GM10847 (cell line): ENCODE results near the gene TEAD4.

ENCODE experiments used
- POLR2A ChIP-seq: IDR thresholded peaks from 2 replicates; pipeline ENCODE4 v1.6.1; 2011; ENCODE audit not compliant: insufficient read length; ENCODE audit errors: extremely low read depth

The TEAD4 gene

DNA sequence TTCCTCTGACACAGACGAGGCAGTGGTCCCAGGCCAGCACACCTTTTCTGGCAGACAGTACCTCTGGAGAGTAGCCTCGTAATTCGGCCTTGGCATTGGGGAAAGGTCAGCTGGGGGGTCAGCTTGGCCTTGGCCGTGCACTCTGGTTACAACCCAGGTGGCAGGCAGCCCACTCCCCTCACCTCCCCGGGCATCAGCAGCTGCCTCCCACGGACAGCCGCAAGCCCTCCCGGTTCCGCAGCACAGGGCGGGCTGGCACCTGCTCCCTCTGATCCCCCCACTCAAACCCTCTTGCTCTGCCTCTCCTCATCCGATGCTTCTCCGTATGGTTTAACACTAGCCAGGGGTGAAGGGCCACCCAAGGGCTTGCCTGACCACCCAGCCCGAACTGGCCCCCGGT lies 50.6 kb downstream of the TEAD4 start:
- no peak for TF ChIP-seq POLR2A

DNA sequence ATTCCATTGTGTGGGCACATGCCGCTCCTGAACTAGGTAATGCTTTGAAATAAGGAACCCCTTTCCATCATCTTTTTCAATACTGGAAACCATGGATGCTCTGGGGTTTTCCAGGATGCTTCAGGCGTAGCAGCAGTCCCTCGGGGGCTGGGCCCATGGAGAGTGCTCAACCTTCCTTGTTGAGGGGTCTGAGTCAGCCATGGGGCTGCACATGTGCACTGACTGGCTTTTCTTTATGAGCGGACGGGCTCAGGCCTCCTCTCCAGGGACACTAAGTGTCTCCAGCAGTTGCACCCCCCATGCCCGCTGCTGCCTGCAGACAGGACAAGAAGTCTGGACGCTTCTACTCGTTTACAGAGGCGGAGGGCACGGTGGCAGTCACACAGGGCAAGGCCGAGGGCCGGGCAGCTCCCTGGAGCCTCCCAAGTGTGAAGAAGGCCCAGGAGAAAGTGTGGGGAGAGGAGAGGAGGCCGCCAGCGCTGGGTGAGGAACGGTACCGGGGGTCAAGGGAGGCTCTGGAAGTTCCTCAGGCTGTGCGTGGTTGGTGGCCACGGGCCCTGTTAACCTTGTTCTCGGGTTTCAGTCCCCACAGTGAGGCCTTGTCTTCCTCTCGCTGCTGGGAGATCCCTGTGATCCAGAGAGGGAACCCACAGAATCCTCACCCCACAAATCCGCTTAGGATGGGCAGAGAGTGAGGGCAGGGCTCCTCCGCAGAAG lies 51.2 kb downstream of the TEAD4 start:
- TF ChIP-seq POLR2A: no peak

DNA sequence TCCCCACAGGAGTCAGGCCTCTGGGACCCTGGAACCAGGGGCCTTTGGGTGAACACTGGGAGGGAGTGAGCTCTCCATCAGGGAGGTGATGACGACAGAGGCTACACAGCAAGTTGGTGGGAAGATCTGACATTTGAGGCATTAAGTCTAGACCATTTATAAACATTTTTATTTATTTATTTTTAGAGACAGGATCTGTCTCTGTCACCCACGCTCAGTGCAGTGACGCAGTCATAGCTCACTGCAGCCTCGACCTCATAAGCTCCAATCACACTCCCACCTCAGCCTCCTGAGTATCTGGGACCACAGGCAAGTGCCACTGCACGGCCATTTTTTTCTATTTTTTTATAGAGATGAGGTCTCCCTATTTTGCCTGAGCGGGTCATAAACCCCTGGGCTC lies 53.6 kb downstream of the TEAD4 start:
- TF ChIP-seq POLR2A: no peak

DNA sequence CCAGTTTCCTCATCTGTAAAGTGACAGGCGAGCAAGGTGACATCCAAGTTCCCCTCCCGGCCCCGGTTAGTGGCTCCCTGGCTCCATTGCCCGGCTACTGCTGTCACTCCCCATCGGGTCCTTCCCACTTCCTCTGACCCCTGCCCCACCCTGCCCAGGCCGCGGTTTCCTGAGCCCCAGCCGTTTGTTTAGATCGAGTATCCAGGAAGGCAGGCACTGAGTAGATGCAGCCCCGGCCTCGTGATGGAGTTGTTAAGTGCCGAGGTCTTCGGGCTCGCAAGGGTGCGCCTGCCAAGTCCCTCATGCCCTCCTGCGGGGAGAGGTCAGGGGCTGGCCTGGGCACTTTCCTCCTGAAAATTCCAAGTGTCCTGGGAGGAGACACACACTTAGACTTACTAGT lies 55.4 kb downstream of the TEAD4 start:
- no peak for TF ChIP-seq POLR2A

DNA sequence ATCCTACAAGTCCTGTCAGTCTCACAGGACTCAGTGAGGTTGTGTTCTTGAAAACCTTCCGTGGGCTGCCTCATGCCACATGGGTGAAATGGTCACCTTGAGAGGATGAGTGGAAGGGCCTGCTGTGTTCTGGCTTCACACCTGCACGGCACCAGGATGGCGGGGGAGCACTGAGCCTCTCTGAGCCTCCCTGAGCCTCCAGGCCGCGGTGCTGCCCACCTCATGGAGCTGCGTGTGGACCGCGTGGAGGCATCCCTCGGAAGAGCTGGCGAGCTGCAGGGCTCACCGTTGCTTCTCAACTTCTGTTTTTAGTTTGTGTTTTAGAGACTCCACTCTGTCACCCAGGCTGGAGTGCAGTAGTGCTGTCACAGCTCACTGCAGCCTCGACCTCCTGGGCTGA lies 56.2 kb downstream of the TEAD4 start:
- no peak for TF ChIP-seq POLR2A

DNA sequence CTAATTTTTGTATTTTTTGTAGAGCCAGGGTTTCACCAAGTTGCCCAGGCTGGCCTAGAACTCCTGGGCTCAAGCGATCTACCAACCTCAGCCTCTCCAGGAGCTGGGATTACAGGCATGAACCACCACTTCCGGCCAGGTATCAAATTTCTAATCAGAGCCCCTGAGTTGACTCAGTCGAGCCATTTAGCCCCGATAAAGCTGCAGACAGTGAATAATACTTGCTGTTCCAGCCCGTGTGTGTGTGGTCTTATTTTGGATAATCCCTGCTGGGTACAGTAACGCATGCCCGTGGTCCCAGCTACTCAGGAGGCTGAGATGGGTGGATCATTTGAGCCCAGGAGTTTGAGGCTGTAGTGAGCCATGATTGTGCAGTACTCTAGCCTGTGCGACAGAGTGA lies 57.0 kb downstream of the TEAD4 start:
- no peak for TF ChIP-seq POLR2A

DNA sequence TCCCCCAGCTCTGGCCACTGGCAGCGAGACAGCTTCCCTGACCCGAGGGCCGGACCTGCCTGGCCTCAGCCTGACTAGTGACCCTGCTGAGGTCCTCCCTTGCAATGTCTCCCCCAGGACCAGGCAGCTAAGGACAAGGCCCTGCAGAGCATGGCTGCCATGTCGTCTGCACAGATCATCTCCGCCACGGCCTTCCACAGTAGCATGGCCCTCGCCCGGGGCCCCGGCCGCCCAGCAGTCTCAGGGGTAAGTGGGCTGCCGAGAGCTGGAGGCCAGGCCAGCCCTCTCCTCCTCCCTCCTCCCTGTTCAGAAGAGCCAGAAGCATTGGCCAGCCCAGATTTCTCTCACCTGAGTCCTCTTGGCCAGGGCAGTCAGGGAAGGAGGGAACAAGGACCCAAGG lies 58.1 kb downstream of the TEAD4 start:
- no peak for TF ChIP-seq POLR2A

DNA sequence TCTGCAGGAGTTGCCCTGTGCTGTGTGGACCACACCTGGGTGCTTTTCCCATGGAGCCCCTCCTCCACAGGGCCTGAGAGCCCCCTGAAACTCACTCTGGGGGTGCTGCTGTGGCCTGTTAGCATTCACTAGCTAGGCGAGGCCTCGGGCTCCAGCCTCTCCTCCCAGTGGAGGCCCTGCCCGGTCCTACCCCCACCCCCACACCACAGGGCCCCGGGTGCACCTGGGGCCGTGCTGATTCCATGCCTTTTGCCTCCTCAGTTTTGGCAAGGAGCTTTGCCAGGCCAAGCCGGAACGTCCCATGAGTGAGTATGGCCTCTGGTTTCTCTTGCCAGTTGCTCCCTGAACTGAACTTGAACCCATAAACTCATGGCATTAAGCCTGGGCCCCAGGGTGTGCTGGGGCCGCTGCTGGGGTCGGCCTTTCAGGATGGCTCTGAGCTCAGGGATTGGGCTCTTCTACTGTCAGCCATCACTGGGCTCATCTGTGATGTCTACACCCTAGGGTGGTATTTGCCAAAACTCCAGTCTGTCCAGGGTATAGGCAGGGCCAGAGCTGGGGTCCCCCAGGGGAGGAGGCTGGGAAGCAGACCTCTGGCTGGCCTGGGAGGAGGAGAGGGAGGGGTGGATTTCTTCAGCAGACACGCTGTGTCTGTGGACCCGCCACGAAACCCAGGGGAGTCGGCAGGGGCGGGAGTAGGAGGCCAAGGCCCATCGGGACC lies 59.2 kb downstream of the TEAD4 start:
- no peak for TF ChIP-seq POLR2A

DNA sequence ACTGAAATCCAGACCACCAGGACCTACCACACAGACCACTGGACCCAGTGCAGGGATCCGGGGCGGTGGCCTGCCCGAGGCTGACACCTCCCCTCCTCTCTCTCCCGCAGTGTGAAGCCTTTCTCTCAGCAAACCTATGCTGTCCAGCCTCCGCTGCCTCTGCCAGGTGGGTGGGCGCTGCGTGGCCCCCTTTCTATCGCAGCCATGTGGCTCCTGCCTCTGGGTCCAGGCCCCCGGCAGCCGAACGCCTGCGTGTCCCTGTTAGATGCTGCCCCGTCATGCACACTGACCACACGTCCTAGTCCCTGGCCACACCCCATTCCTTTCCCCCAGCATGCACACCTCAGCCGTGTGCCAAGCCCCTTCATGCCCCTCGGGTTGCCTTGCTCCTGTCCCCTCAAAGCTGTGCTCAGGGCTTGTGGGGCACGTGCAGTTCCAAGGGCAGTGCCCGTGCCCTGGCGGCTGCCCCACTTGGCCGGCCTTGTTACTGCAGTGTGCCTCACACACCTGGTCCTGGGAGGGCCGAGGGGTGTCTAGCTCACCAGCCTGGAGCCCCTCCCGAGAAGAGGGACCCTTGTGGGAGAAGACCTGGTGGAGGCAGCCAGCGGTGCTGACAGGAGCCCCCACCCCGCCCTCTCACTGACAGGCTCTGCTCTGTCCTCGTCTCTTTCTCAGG lies 59.9 kb downstream of the TEAD4 start:
- TF ChIP-seq POLR2A: no peak

DNA sequence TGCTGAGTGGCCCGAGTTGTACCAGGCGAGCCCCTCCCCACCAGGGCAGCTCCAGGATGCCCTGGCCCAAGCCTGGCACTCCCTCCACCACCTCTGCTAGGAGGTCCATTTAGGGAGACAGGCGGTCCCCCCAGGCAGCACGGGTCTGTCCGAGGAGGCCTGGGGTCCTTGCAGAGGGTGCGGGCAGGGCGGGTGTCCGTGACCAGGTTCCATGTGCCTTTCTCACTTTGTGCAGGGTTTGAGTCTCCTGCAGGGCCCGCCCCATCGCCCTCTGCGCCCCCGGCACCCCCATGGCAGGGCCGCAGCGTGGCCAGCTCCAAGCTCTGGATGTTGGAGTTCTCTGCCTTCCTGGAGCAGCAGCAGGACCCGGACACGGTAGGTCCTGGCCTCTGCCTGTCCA lies 61.2 kb downstream of the TEAD4 start:
- TF ChIP-seq POLR2A: no peak

DNA sequence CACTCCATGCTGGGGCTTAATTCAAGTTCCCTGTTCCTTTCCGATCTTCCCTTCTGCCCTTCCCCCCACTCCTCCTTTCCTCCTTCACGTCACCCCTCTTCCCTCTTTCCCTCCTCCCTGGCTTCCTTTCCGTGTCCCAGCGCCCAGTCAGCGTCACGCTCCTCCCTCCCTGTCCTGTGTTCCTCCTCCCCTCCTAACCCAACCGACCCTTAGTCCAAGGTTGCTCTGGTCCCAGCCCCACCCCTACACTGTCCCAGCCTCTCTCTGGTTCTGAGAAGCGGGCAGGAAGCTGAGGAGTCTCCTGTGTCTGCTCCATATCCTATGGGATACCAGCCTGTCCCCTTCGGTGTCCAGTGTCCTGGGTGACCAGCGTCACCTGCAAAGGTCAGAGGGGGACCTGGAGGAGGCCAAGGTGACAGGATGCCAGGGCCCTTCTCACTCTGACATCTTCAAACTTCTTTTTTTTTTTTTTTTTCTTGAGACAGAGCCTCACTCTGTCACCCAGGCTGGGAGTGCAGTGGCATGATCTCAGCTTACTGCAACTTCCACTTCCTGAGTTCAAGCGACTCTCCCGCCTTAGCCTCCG lies 61.7 kb downstream of the TEAD4 start:
- no peak for TF ChIP-seq POLR2A

DNA sequence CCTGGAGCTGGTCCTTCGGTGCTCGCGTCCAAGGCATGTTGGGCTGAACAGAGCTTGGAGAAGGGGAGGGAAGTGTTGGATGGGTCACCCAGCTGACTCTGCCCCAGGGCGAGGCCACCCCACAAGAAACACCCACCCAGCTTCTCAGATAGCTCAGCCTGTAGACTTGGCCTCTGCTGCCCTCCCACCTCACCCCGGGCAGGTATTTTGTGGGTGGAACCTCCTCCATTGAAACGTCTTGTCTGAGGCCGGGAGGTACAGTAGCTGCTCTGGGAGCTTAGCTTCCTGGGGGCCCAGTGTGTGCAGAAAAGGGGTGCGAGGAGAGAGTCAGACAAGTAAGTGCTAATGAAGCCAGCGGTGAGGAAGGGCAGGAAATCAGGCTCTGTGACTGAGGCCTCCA lies 63.2 kb downstream of the TEAD4 start:
- TF ChIP-seq POLR2A: no peak

DNA sequence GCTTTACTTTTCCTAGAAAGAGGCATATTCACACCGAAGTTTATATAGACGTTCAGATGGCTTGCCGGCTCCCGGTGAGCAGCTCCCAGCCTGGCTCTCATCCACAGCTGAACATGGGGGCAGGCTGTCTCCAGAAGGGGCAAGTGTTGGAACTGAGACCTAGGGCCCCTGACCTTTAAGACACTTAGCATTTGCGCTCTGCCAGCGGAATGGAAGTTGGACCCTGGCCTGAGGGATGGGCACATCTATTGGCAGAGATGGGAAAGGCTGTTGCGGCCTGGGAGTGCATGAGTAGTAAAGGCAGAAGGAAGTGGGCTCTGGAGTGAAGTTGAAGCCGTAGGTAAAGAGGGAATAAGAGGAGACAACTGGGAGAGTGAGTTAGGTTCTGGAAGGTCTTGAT lies 63.8 kb downstream of the TEAD4 start:
- TF ChIP-seq POLR2A: no peak

DNA sequence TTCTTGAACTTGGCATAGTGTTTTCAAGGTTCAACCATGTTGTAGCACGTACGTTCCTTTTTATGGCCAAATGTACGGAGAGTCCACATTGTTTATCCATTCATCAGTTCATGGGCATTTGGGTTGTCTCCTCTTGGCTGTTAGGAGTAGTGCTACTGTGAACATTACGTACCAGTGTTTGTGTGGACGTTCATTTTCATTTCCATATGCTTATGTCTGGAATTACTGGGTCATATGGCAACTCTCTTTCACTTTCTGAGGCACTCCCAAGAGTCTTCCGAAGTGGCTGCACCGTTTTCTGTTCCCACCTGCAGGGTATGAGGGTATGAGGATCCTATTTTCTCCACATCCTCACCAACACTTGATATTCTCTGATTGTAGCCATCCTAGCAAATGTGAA lies 68.9 kb downstream of the TEAD4 start:
- TF ChIP-seq POLR2A: no peak

DNA sequence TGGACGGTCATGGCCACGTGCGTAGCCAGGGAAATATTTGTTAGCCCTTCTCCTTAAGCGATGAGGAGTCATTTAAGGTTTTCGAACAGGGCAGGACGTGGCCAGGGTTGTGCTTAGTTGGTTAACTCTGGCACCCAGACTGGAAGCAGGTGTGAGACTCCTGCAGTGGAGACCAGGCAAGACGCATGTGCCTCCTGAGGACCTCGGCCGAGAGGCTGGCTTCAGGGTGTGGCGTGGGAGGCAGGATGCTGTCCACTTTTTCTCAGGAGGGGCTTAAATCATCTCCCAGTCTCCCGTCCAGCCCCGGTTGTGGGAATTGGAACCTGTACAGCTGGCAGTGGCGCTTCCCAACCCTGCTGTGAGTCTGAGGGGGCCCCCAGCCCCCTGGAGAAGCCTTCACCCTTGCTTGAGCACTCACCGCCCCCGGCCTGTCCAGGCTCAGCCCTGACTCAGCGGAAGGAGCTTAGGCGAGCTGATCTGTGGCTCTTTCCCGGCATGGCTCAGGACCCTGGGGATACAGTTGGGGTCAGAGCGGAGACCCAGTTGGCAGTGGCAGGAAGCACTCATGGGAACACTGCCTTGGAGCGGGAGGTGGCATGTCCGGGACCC lies 71.7 kb downstream of the TEAD4 start:
- no peak for TF ChIP-seq POLR2A
